ENCODE data around the gene CDHR2.

DNA sequence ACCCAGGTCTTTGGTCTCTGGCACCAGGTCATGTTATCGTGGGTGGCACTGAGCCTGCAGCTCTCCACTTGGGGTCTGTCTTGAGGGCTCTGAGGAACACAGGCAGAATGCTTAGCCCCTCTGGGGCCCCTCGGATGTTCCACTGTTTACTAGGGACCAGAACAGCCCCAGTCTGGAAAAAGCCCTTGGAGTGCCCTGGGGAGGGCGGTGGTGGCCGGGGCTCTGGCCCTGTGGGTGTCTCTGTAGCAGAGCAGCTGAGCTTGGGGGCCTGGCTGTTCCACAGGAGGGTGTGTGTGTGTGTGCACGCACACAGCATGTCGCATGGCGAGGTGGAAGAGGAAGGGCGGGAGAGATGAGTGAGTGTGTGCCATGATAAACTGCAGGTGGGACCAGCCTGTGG lies 45.4 kb downstream of the CDHR2 start:
- TF ChIP-seq, protein P1, sequence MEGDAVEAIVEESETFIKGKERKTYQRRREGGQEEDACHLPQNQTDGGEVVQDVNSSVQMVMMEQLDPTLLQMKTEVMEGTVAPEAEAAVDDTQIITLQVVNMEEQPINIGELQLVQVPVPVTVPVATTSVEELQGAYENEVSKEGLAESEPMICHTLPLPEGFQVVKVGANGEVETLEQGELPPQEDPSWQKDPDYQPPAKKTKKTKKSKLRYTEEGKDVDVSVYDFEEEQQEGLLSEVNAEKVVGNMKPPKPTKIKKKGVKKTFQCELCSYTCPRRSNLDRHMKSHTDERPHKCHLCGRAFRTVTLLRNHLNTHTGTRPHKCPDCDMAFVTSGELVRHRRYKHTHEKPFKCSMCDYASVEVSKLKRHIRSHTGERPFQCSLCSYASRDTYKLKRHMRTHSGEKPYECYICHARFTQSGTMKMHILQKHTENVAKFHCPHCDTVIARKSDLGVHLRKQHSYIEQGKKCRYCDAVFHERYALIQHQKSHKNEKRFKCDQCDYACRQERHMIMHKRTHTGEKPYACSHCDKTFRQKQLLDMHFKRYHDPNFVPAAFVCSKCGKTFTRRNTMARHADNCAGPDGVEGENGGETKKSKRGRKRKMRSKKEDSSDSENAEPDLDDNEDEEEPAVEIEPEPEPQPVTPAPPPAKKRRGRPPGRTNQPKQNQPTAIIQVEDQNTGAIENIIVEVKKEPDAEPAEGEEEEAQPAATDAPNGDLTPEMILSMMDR (IDR thresholded peaks at IDR 0.05; ENCODE audit: low read length) = no peak
- no peak for TF ChIP-seq EZH2 (IDR thresholded peaks at IDR 0.05; ENCODE audit: borderline replicate concordance, low read length)

All from OCI-LY1 (cell line).